Measurements from ENCODE around the gene PHLPP2. TPM values are rescaled to one million over a fixed set of nuclear protein-coding genes. Genes with fewer than 3 reads are reported as not detected.

The PHLPP2 gene
- total RNA-seq, 1 experiment from 2014 or later: 20.6 TPM

DNA sequence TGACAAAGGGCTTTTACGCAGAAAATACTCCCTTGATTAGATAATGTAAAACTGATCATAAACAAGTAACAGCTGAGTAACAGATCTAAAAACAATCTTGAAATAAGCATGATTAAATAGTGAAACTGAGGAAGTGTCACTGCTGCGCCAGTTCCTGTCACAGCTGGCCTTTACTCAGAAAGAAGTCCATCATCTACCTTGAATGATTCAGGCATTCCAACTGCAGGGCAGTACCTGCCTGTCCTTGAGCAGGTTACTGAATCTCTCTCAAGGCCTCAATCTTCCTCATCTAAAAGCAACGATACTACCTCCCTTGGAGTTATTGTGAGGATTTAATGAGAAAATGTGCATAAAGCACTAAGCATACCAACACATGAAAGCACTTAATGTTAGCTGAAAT, 12.7 kb downstream of the PHLPP2 start:
- Mint-ChIP-seq H3K4me3 (ENCODE audit: unreplicated experiment) (no peak overlapping the region), H3K9me3 (ENCODE audit: unreplicated experiment) (no peaks in the 10 kb centered on the region), H3K27me3 (ENCODE audit: insufficient read depth, unreplicated experiment) (no peaks in the 10 kb centered on the region), H3K36me3 (ENCODE audit: insufficient read depth, unreplicated experiment) (peaks cover 16% of the 10 kb centered on the region), H3K4me1 (ENCODE audit: low read depth, unreplicated experiment) (peaks cover 31% of the 10 kb centered on the region), H3K27ac (ENCODE audit: unreplicated experiment) (no peak overlapping the region)
- H3K4me3 ChIP-seq (ENCODE audit: low read depth, low read length): no peak overlapping the region
- intact Hi-C loops (cut with micrococcal nuclease; ENCODE audit: unreplicated experiment): no loop called here
- peaks cover 24% of the 10 kb centered on the region for H3K4me1 ChIP-seq
- ChIA-PET CTCF (interaction anchor here (0.6 kb wide), 1 partner anchor 16 kb away, joined by 3 read pairs; no protein-coding TSS in a partner anchor), POLR2A (no interaction called here)
- DNase-seq: no peak
- no peaks in the 10 kb centered on the region for H3K36me3 ChIP-seq (ENCODE audit: control insufficient read depth, insufficient read depth, low read length)
- no peaks in the 10 kb centered on the region for H3K27me3 ChIP-seq (replicated peaks; ENCODE audit: control insufficient read depth, insufficient read depth, low read length)
- H3K9me3 ChIP-seq: no peaks in the 10 kb centered on the region
- BruUV-seq (replicated peaks): no TSS peak
- TF ChIP-seq, protein P1, sequence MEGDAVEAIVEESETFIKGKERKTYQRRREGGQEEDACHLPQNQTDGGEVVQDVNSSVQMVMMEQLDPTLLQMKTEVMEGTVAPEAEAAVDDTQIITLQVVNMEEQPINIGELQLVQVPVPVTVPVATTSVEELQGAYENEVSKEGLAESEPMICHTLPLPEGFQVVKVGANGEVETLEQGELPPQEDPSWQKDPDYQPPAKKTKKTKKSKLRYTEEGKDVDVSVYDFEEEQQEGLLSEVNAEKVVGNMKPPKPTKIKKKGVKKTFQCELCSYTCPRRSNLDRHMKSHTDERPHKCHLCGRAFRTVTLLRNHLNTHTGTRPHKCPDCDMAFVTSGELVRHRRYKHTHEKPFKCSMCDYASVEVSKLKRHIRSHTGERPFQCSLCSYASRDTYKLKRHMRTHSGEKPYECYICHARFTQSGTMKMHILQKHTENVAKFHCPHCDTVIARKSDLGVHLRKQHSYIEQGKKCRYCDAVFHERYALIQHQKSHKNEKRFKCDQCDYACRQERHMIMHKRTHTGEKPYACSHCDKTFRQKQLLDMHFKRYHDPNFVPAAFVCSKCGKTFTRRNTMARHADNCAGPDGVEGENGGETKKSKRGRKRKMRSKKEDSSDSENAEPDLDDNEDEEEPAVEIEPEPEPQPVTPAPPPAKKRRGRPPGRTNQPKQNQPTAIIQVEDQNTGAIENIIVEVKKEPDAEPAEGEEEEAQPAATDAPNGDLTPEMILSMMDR (IDR thresholded peaks at IDR 0.05; ENCODE audit: insufficient read depth in 1 of 2, low read depth in 1 of 2, low read length in 1 of 2, severe bottlenecking in 1 of 2, unreplicated experiment in 1 of 2): no peak

DNA sequence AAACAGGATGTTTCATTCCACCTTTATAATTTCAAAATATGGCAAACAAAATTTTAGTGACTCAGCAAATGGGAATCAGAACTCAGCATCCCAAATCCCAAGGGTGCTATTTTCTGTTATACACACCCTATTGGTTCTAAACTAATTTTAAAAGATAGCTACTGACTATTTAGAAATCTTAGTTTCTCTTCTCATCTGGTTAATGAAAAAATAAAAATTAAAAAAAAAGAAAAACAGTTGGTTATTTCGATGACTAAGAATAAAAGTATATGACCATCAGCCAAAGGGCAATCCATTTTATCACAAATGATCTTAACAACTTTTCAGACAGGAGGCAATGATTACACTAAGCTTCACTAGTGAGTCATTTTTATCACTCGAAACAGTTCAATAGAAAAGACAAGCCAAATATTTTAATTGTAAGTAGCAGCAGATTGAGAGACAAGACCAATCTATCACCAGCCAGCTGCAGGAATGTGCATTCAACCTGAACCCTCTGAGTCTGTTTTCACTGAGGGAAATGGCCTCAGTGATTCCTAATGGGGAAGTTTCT, 15.2 kb downstream of the PHLPP2 start:
- Histone ChIP-seq H3K36me3 (ENCODE audit: control insufficient read depth, insufficient read depth, low read length) (no peaks in the 10 kb centered on the region), H3K27me3 (replicated peaks; ENCODE audit: control insufficient read depth, insufficient read depth, low read length) (no peaks in the 10 kb centered on the region), H3K4me1 (peaks cover 24% of the 10 kb centered on the region), H3K9me3 (no peaks in the 10 kb centered on the region), H3K4me3 (ENCODE audit: low read depth, low read length) (no peak overlapping the region)
- Mint-ChIP-seq H3K9me3 (ENCODE audit: unreplicated experiment) (no peaks in the 10 kb centered on the region), H3K27me3 (ENCODE audit: insufficient read depth, unreplicated experiment) (no peaks in the 10 kb centered on the region), H3K27ac (ENCODE audit: unreplicated experiment) (peak overlapping the region; percentile 42), H3K4me1 (ENCODE audit: low read depth, unreplicated experiment) (peaks cover 25% of the 10 kb centered on the region), H3K36me3 (ENCODE audit: insufficient read depth, unreplicated experiment) (no peaks in the 10 kb centered on the region), H3K4me3 (ENCODE audit: unreplicated experiment) (peak overlapping the region; percentile 20)
- DNase-seq: no peak
- intact Hi-C loops (cut with micrococcal nuclease; ENCODE audit: unreplicated experiment): no loop called here
- ChIA-PET CTCF (no interaction called here), POLR2A (no interaction called here)
- TF ChIP-seq, protein P1 (IDR thresholded peaks at IDR 0.05; ENCODE audit: insufficient read depth in 1 of 2, low read depth in 1 of 2, low read length in 1 of 2, severe bottlenecking in 1 of 2, unreplicated experiment in 1 of 2): no peak
- no TSS peak for BruUV-seq (replicated peaks)

DNA sequence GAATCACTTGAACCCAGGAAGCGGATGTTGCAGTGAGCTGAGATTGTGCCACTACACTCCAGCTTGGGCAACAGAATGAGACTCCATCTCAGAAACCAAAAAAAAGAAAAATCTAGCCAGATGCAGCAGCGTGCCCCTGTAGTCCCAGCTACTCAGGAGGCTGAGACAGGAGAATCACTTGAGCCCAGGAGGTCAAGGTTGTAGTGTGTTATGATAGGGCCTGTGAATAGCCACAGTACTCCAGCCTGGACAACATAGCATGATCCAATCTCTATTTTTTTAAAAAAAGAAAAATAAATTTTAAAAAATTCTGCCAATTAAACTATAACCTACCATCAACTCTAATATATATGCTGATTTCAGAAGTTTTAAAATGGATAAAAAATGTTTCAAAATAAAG, 15.8 kb downstream of the PHLPP2 start:
- no peaks in the 10 kb centered on the region for H3K27me3 Mint-ChIP-seq (ENCODE audit: insufficient read depth, unreplicated experiment)
- intact Hi-C loops (cut with micrococcal nuclease; ENCODE audit: unreplicated experiment): no loop called here
- H3K4me1 Mint-ChIP-seq (ENCODE audit: low read depth, unreplicated experiment): peaks cover 25% of the 10 kb centered on the region
- Histone ChIP-seq H3K36me3 (ENCODE audit: control insufficient read depth, insufficient read depth, low read length) (no peaks in the 10 kb centered on the region), H3K9me3 (no peaks in the 10 kb centered on the region), H3K4me3 (ENCODE audit: low read depth, low read length) (no peak overlapping the region), H3K27me3 (replicated peaks; ENCODE audit: control insufficient read depth, insufficient read depth, low read length) (no peaks in the 10 kb centered on the region), H3K4me1 (peaks cover 24% of the 10 kb centered on the region)
- POLR2A ChIA-PET: no interaction called here
- no peak overlapping the region for H3K27ac Mint-ChIP-seq (ENCODE audit: unreplicated experiment)
- no peak overlapping the region for H3K4me3 Mint-ChIP-seq (ENCODE audit: unreplicated experiment)
- TF ChIP-seq, protein P1 (IDR thresholded peaks at IDR 0.05; ENCODE audit: insufficient read depth in 1 of 2, low read depth in 1 of 2, low read length in 1 of 2, severe bottlenecking in 1 of 2, unreplicated experiment in 1 of 2): no peak
- CTCF ChIA-PET: no interaction called here
- DNase-seq: no peak
- no peaks in the 10 kb centered on the region for H3K36me3 Mint-ChIP-seq (ENCODE audit: insufficient read depth, unreplicated experiment)
- BruUV-seq (replicated peaks): no TSS peak
- no peaks in the 10 kb centered on the region for H3K9me3 Mint-ChIP-seq (ENCODE audit: unreplicated experiment)
